Activated CD4-positive, alpha-beta T cell treated with anti-CD3 and anti-CD28 coated beads for 36 hours (primary cell): Measurements from ENCODE around the gene RPS21. TPM values are rescaled to one million over a fixed set of nuclear protein-coding genes. Genes with fewer than 3 reads are reported as not detected.

ENCODE experiments used
- ATAC-seq: fragments of 200-7000 bp; cut with Tn5 transposase; one replicate; pipeline ENCODE4 v1.10.0; 2021; ENCODE audit warnings: mild to moderate bottlenecking, moderate library complexity
- CTCF ChIA-PET: fragments of 350-600 bp; sonication (Branson Sonifier 250); formaldehyde crosslinking; loops from one replicate; lab custom pipeline; 2021; ENCODE audit warnings: antibody characterized with exemption; lab: Charles Lee
- POLR2A ChIA-PET: fragments of 350-600 bp; sonication (Branson Sonifier 250); formaldehyde crosslinking; loops from one replicate; lab custom pipeline; 2021; ENCODE audit warnings: antibody characterized with exemption, inconsistent platforms; lab: Charles Lee
- DNase-seq: peaks from one replicate; pipeline ENCODE4 v3.0.0-alpha.2; 2020
- H3K27ac Mint-ChIP-seq: one replicate; pipeline ENCODE4 v1.8.0; 2021; ENCODE audit warnings: mixed read lengths
- H3K27me3 Mint-ChIP-seq: one replicate; pipeline ENCODE4 v1.8.0; 2021; ENCODE audit warnings: mixed read lengths
- H3K36me3 Mint-ChIP-seq: one replicate; pipeline ENCODE4 v1.8.0; 2021; ENCODE audit warnings: low read depth, mixed read lengths
- H3K4me1 Mint-ChIP-seq: one replicate; pipeline ENCODE4 v1.8.0; 2021; ENCODE audit warnings: mixed read lengths
- H3K4me3 Mint-ChIP-seq: one replicate; pipeline ENCODE4 v1.8.0; 2021; ENCODE audit warnings: mild to moderate bottlenecking, moderate library complexity, mixed read lengths
- H3K9me3 Mint-ChIP-seq: one replicate; pipeline ENCODE4 v1.8.0; 2021; ENCODE audit warnings: low read depth, mixed read lengths
- intact Hi-C, 2 experiments: fragments of 100-400 bp; cut with DNase I in 1 of 2; cut with micrococcal nuclease in 1 of 2; formaldehyde crosslinking; loops; one replicate each; pipeline versions ENCODE4 v1.14.2 to v1.15.1; 2022 to 2024; cut with DNase I, micrococcal nuclease
- total RNA-seq, 2 experiments: library from RNA; stranded (reverse); gene quantifications; one replicate each; pipeline ENCODE4 v1.2.3, GENCODE V29; 2021

The RPS21 gene
- total RNA-seq, 2 experiments from 2014 or later, result 1,051 to 2,439 TPM

- Mint-ChIP-seq H3K27me3 (peaks cover 3% of the 10 kb centered on the region), H3K9me3 (no peaks in the 10 kb centered on the region), H3K4me3 (no peak overlapping the region), H3K27ac (no peak overlapping the region), H3K36me3 (no peaks in the 10 kb centered on the region), H3K4me1 (no peaks in the 10 kb centered on the region)
- DNase-seq, result no peak
- no peak for ATAC-seq
- intact Hi-C loops, result no loop called here
- POLR2A ChIA-PET, result no interaction called here
- CTCF ChIA-PET, result interaction anchor here (0.7 kb wide), 1 partner anchor 34 kb away, joined by 3 read pairs; no protein-coding TSS in a partner anchor
These were observed 41.7 kb downstream of the RPS21 start for GRCh38 chr20:62428396-62429295.

- ChIA-PET POLR2A (no interaction called here), CTCF (no interaction called here)
- Mint-ChIP-seq H3K27me3 (peaks cover 6% of the 10 kb centered on the region), H3K9me3 (no peaks in the 10 kb centered on the region), H3K4me3 (no peak overlapping the region), H3K36me3 (no peaks in the 10 kb centered on the region), H3K4me1 (no peaks in the 10 kb centered on the region), H3K27ac (no peak overlapping the region)
- ATAC-seq (no peak), DNase-seq (no peak)
- intact Hi-C loops, result no loop called here
These were observed 42.8 kb downstream of the RPS21 start for GRCh38 chr20:62429455-62430310.

- ATAC-seq (no peak), DNase-seq (no peak)
- Mint-ChIP-seq H3K27me3 (peaks cover 8% of the 10 kb centered on the region), H3K27ac (no peak overlapping the region), H3K4me1 (no peaks in the 10 kb centered on the region), H3K9me3 (no peaks in the 10 kb centered on the region), H3K36me3 (no peaks in the 10 kb centered on the region), H3K4me3 (no peak overlapping the region)
- POLR2A ChIA-PET, result no interaction called here
- intact Hi-C loops, result no loop called here
- CTCF ChIA-PET, result no interaction called here
These were observed 43.5 kb downstream of the RPS21 start for GRCh38 chr20:62430311-62430853.

- Mint-ChIP-seq H3K27ac (no peak overlapping the region), H3K4me1 (no peaks in the 10 kb centered on the region), H3K4me3 (no peak overlapping the region), H3K36me3 (no peaks in the 10 kb centered on the region), H3K9me3 (no peaks in the 10 kb centered on the region), H3K27me3 (peaks cover 9% of the 10 kb centered on the region)
- ChIA-PET CTCF (no interaction called here), POLR2A (no interaction called here)
- no peak for ATAC-seq
- intact Hi-C loops, result no loop called here
- DNase-seq, result no peak
These were observed 44.1 kb downstream of the RPS21 start for GRCh38 chr20:62430866-62431447.

GRCh38 chr20:62433658-62434497 is 47.0 kb downstream of the RPS21 start:
- ATAC-seq (no peak), DNase-seq (no peak)
- Mint-ChIP-seq H3K36me3 (no peaks in the 10 kb centered on the region), H3K27me3 (peaks cover 9% of the 10 kb centered on the region), H3K4me3 (no peak overlapping the region), H3K9me3 (no peaks in the 10 kb centered on the region), H3K27ac (no peak overlapping the region), H3K4me1 (no peaks in the 10 kb centered on the region)
- ChIA-PET POLR2A (no interaction called here), CTCF (no interaction called here)
- intact Hi-C loops, result no loop called here

GRCh38 chr20:62436692-62437091 is 49.8 kb downstream of the RPS21 start:
- H3K4me3 Mint-ChIP-seq, result no peak overlapping the region
- ChIA-PET POLR2A (no interaction called here), CTCF (no interaction called here)
- no peaks in the 10 kb centered on the region for H3K9me3 Mint-ChIP-seq
- DNase-seq, result no peak
- peaks cover 11% of the 10 kb centered on the region for H3K27me3 Mint-ChIP-seq
- H3K4me1 Mint-ChIP-seq, result no peaks in the 10 kb centered on the region
- intact Hi-C loops, result no loop called here
- H3K27ac Mint-ChIP-seq, result no peak overlapping the region
- no peak for ATAC-seq
- no peaks in the 10 kb centered on the region for H3K36me3 Mint-ChIP-seq

- intact Hi-C loops, result no loop called here
- no peaks in the 10 kb centered on the region for H3K4me1 Mint-ChIP-seq
- H3K36me3 Mint-ChIP-seq, result no peaks in the 10 kb centered on the region
- H3K27me3 Mint-ChIP-seq, result peaks cover 11% of the 10 kb centered on the region
- ATAC-seq, result no peak
- H3K27ac Mint-ChIP-seq, result no peak overlapping the region
- no peaks in the 10 kb centered on the region for H3K9me3 Mint-ChIP-seq
- POLR2A ChIA-PET, result no interaction called here
- H3K4me3 Mint-ChIP-seq, result no peak overlapping the region
- CTCF ChIA-PET, result no interaction called here
- DNase-seq, result no peak
These were observed 50.6 kb downstream of the RPS21 start for GRCh38 chr20:62437496-62437895.

- H3K36me3 Mint-ChIP-seq, result no peaks in the 10 kb centered on the region
- DNase-seq (no peak), ATAC-seq (no peak)
- ChIA-PET CTCF (no interaction called here), POLR2A (no interaction called here)
- intact Hi-C loops, result no loop called here
- peaks cover 13% of the 10 kb centered on the region for H3K27me3 Mint-ChIP-seq
- no peaks in the 10 kb centered on the region for H3K9me3 Mint-ChIP-seq
- no peak overlapping the region for H3K4me3 Mint-ChIP-seq
- H3K4me1 Mint-ChIP-seq, result no peaks in the 10 kb centered on the region
- no peak overlapping the region for H3K27ac Mint-ChIP-seq
These were observed 51.0 kb downstream of the RPS21 start for GRCh38 chr20:62437927-62438326.

Other genes starting within 250 kb of the RPS21 start
- 100 to 1,000 TPM; 208 to 296 TPM for gene PSMA7, start 243.7 kb upstream of the RPS21 start, total RNA-seq
- 10 to 100 TPM; 14.3 to 16.6 TPM for gene SS18L1, start 243.3 kb upstream of the RPS21 start, total RNA-seq
- 10 to 100 TPM; 38.0 to 44.9 TPM for gene MTG2, start 204.1 kb upstream of the RPS21 start, total RNA-seq
- gene HRH3, start 166.8 kb upstream of the RPS21 start, total RNA-seq, result not detected
- gene OSBPL2, start 148.6 kb upstream of the RPS21 start, total RNA-seq, result 10 to 100 TPM; 19.2 to 23.0 TPM
- 100 to 1,000 TPM in 1 of 2 experiments, 10 to 100 TPM in 1; 92.8 to 103 TPM for gene ADRM1, start 84.1 kb upstream of the RPS21 start, total RNA-seq
- 1 to 10 TPM in 1 of 2 experiments, under 1 TPM in 1; 0.72 to 1.0 TPM for gene LAMA5, start 19.8 kb upstream of the RPS21 start, total RNA-seq
- gene CABLES2, start 20.2 kb downstream of the RPS21 start, total RNA-seq, result 1 to 10 TPM; 6.4 to 7.6 TPM
- gene RBBP8NL, start 40.4 kb downstream of the RPS21 start, total RNA-seq, result not detected
- not detected for gene GATA5, start 88.9 kb downstream of the RPS21 start, total RNA-seq